Right lobe of liver (tissue), 4 donors: ENCODE measurements around the gene SSB.
"Not testable (repeated sequence)": the region's sequence is repeated elsewhere in the genome, so short reads cannot be mapped to it uniquely, and the experiment has no call there.

Experiments
- POLR2A ChIP-seq: fragments of 450-650 bp; IDR thresholded peaks from one replicate; pipeline ENCODE4 v1.6.1; 2017; ENCODE audit warnings: antibody characterized with exemption, mild to moderate bottlenecking
- TF ChIP-seq, protein P1 (sequence below), 4 donors: fragments of 200-600 bp in 3 of 4; fragments of 450-650 bp in 1 of 4; IDR thresholded peaks; one replicate each; pipeline versions ENCODE4 v1.5.1 to v1.8.0; 2016 to 2022; ENCODE audit warnings: antibody characterized with exemption in 4 of 4, mild to moderate bottlenecking in 2 of 4
- donor health status: DM: no; HTN: no; CAD: no.
- donor health status: DM: no; HTN: no; CAD: no.
- donor health status: DM: no; HTN: yes; CAD: no.

- not testable (repeated sequence) for TF ChIP-seq POLR2A
- TF ChIP-seq, protein P1, sequence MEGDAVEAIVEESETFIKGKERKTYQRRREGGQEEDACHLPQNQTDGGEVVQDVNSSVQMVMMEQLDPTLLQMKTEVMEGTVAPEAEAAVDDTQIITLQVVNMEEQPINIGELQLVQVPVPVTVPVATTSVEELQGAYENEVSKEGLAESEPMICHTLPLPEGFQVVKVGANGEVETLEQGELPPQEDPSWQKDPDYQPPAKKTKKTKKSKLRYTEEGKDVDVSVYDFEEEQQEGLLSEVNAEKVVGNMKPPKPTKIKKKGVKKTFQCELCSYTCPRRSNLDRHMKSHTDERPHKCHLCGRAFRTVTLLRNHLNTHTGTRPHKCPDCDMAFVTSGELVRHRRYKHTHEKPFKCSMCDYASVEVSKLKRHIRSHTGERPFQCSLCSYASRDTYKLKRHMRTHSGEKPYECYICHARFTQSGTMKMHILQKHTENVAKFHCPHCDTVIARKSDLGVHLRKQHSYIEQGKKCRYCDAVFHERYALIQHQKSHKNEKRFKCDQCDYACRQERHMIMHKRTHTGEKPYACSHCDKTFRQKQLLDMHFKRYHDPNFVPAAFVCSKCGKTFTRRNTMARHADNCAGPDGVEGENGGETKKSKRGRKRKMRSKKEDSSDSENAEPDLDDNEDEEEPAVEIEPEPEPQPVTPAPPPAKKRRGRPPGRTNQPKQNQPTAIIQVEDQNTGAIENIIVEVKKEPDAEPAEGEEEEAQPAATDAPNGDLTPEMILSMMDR (IDR thresholded peaks at IDR 0.05) = not testable (repeated sequence)
These were observed 43.0 kb downstream of the SSB start for GRCh38 chr2:169841625-169842024.
